Hepatocyte (in vitro differentiated cells): ENCODE results near the gene RASA3.

Source experiments
- CTCF ChIP-seq: fragments of 200-600 bp; sonication (generic); IDR thresholded peaks from 2 replicates; pipeline ENCODE4 v1.5.1; 2016; ENCODE audit warnings: antibody characterized with exemption, mild to moderate bottlenecking; ENCODE audit not compliant: poor library complexity
- EZH2 ChIP-seq: fragments of 200-600 bp; sonication (generic); IDR thresholded peaks from 2 replicates; pipeline ENCODE4 v1.6.1; 2016; ENCODE audit warnings: antibody characterized with exemption, mild to moderate bottlenecking, borderline replicate concordance
- EZH2phosphoT487 ChIP-seq: fragments of 200-600 bp; sonication (generic); IDR thresholded peaks from one replicate; pipeline ENCODE4 v1.6.1; 2018; ENCODE audit warnings: antibody characterized with exemption, mild to moderate bottlenecking, low read depth, moderate library complexity; ENCODE audit not compliant: unreplicated experiment, severe bottlenecking

- TF ChIP-seq CTCF, result no peak
- no peak for TF ChIP-seq EZH2phosphoT487
- no peak for TF ChIP-seq EZH2
These were observed 121.2 kb downstream of the RASA3 start for GRCh38 chr13:114011226-114011625.
